SK-N-SH (cell line): ENCODE data around the gene IQGAP2. TPM values are rescaled to one million over a fixed set of nuclear protein-coding genes. Genes with fewer than 3 reads are reported as not detected.
A peak's percentile ranks its signal among the peaks of the same experiment; 100 is the strongest.

Experiments
- CTCF ChIA-PET: fragments of 300-600, 350-600 bp; formaldehyde crosslinking; extraction: SDS; loops from one replicate; lab custom pipeline; 2021; lab: Yijun Ruan, JAX
- POLR2A ChIA-PET: fragments of 350-600 bp; sonication (Branson Sonifier 250); formaldehyde crosslinking; extraction: SDS; loops from one replicate; lab custom pipeline; 2020; ENCODE audit warnings: antibody characterized with exemption, inconsistent platforms; lab: Yijun Ruan, JAX
- DNase-seq: peaks from one replicate; pipeline ENCODE4 v3.0.0; 2012
- H2AFZ ChIP-seq: fragments of 200-600 bp; sonication (generic); 2 replicates; pipeline ENCODE4 v1.8.1; 2016; ENCODE audit warnings: antibody characterized with exemption, mild to moderate bottlenecking, low read depth
- H3F3A ChIP-seq: fragments of 200-600 bp; sonication (generic); replicated peaks from 2 replicates; pipeline ENCODE3; 2016; ENCODE audit warnings: antibody characterized with exemption, mild to moderate bottlenecking; ENCODE audit not compliant: insufficient read depth
- H3K27ac ChIP-seq, 2 experiments: fragments of 200-500 bp in 1 of 2; fragments of 200-600 bp in 1 of 2; sonication (Bioruptor generic) in 1 of 2; sonication (generic), shearing (Covaris generic) in 1 of 2; 2 replicates each; pipeline versions ENCODE4 v1.5.1 to v1.6.1; 2014 to 2016; ENCODE audit warnings: low read depth in 2 of 2, inconsistent platforms in 1 of 2, low read length in 1 of 2, mild to moderate bottlenecking in 1 of 2, mixed read lengths in 1 of 2
- H3K27me3 ChIP-seq: fragments of 200-600 bp; sonication (generic), shearing (Covaris generic); 2 replicates; pipeline ENCODE4 v1.6.1; 2016; ENCODE audit warnings: mixed run types; ENCODE audit not compliant: insufficient read depth
- H3K36me3 ChIP-seq, 2 experiments: fragments of 200-500 bp in 1 of 2; fragments of 200-600 bp in 1 of 2; sonication (Bioruptor generic) in 1 of 2; sonication (generic) in 1 of 2; replicated peaks in 1 of 2; 2 replicates each; pipeline versions ENCODE3 to v1.5.1; 2014 to 2016; ENCODE audit warnings: low read length in 1 of 2, mild to moderate bottlenecking in 1 of 2; ENCODE audit not compliant: insufficient read depth in 2 of 2, control insufficient read depth in 1 of 2
- H3K4me1 ChIP-seq, 2 experiments: fragments of 200-500 bp in 1 of 2; fragments of 200-600 bp in 1 of 2; sonication (Bioruptor generic) in 1 of 2; sonication (generic), shearing (Covaris generic) in 1 of 2; 2 replicates each; pipeline versions ENCODE4 v1.5.1 to v1.6.1; 2014 to 2016; ENCODE audit warnings: low read depth in 1 of 2, low read length in 1 of 2, mixed run types in 1 of 2; ENCODE audit not compliant: insufficient read depth in 2 of 2, control insufficient read depth in 1 of 2
- H3K4me2 ChIP-seq: fragments of 200-600 bp; sonication (generic), shearing (Covaris generic); 2 replicates; pipeline ENCODE4 v1.6.1; 2017; ENCODE audit warnings: mixed run types
- H3K4me3 ChIP-seq, 2 experiments: fragments of 200-500 bp in 1 of 2; fragments of 200-600 bp in 1 of 2; sonication (Bioruptor generic) in 1 of 2; sonication (generic), shearing (Covaris generic) in 1 of 2; 2 replicates each; pipeline versions ENCODE4 v1.5.1 to v1.8.1; 2014 to 2016; ENCODE audit warnings: low read depth in 2 of 2, inconsistent platforms in 1 of 2, low read length in 1 of 2, mild to moderate bottlenecking in 1 of 2, mixed read lengths in 1 of 2, moderate library complexity in 1 of 2
- H3K79me2 ChIP-seq: fragments of 200-600 bp; sonication (generic); 2 replicates; pipeline ENCODE4 v1.8.1; 2017; ENCODE audit warnings: mild to moderate bottlenecking; ENCODE audit not compliant: insufficient read depth
- H3K9ac ChIP-seq: fragments of 200-600 bp; sonication (generic); 2 replicates; pipeline ENCODE4 v1.6.1; 2017; ENCODE audit warnings: mixed run types
- H3K9me2 ChIP-seq: fragments of 200-600 bp; sonication (generic); 2 replicates; pipeline ENCODE4 v1.6.1; 2017; ENCODE audit warnings: mixed run types
- H3K9me3 ChIP-seq: fragments of 200-600 bp; sonication (generic); 2 replicates; pipeline ENCODE4 v1.6.1; 2017; ENCODE audit warnings: mixed run types, mild to moderate bottlenecking, moderate library complexity
- H4K20me1 ChIP-seq: fragments of 200-600 bp; sonication (generic); 2 replicates; pipeline ENCODE4 v1.6.1; 2017; ENCODE audit warnings: mild to moderate bottlenecking, mixed run types; ENCODE audit not compliant: insufficient read depth
- CHD2 ChIP-seq: fragments of 150-350 bp; IDR thresholded peaks from 2 replicates; pipeline ENCODE4 v1.6.1; 2018; ENCODE audit warnings: low read length; ENCODE audit not compliant: partially characterized antibody
- ELF1 ChIP-seq: IDR thresholded peaks from 2 replicates; pipeline ENCODE4 v1.4.0; 2012
- JUND ChIP-seq: IDR thresholded peaks from 2 replicates; pipeline ENCODE4 v1.4.0; 2012
- MAX ChIP-seq: IDR thresholded peaks from 2 replicates; pipeline ENCODE4 v1.4.0; 2012; ENCODE audit warnings: low read depth
- NRF1 ChIP-seq: IDR thresholded peaks from 2 replicates; pipeline ENCODE4 v1.6.1; 2012; ENCODE audit warnings: low read depth, mild to moderate bottlenecking, low read length
- RAD21 ChIP-seq: IDR thresholded peaks from 2 replicates; pipeline ENCODE4 v1.6.1; 2012; ENCODE audit warnings: mild to moderate bottlenecking, low read length
- WGBS: methylation state at CpG from one replicate; pipeline ENCODE4 v1.1.6; 2017; ENCODE audit warnings: low lambda C conversion rate; 5-methylcytosine and 5-hydroxymethylcytosine counted together
- polyA plus RNA-seq, 3 experiments: library from polyadenylated mRNA; depleted of rRNA; stranded (reverse); fragments of >200 nt; gene quantifications; 2 replicates each; pipeline ENCODE4 v1.2.3, GENCODE V29; 2012
- TF ChIP-seq, protein P1 (sequence below): fragments of 150-350 bp; IDR thresholded peaks from 2 replicates; pipeline ENCODE4 v1.6.1; 2016; ENCODE audit warnings: mild to moderate bottlenecking, low read depth, low read length

The IQGAP2 gene
- polyA plus RNA-seq, 1 of the 3 experiments (the other 2 are of a cell fraction) = 2.1 TPM

DNA sequence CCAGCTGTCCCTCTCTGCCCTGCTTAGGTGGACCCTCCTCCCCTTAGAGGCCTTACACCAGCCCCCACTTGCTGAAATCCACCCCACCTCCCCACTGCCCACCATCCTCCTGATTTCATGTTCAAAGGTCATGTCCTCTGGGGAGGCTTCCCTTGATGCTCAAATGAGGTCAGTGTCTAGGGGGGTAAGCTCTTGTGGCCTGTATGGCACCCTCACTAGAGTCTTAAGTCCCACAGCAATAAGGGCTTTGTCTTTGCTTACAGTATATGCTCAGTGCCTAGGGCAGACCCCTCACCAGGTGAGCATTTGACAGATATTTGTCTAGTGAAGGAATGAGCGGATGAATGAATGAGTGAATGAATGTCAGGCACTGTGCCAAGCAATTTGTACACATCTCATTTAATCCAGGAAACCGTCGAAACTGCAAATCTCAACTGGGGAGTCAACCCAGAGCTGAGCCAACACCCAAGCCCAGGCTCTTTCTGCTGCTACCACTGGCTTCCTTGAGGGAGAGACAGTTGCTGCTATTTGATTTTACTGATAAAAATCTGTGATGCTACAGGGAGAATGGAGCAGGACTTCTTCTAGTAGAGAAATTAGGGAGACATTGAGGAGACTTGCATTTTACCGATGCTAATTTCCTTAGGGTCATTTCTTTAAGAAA lies 101.9 kb downstream of the IQGAP2 start (continued):
- TF ChIP-seq, protein P1, sequence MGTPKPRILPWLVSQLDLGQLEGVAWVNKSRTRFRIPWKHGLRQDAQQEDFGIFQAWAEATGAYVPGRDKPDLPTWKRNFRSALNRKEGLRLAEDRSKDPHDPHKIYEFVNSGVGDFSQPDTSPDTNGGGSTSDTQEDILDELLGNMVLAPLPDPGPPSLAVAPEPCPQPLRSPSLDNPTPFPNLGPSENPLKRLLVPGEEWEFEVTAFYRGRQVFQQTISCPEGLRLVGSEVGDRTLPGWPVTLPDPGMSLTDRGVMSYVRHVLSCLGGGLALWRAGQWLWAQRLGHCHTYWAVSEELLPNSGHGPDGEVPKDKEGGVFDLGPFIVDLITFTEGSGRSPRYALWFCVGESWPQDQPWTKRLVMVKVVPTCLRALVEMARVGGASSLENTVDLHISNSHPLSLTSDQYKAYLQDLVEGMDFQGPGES = no peak
- TF ChIP-seq CHD2 = no peak
- TF ChIP-seq NRF1 = no peak
- no peak for TF ChIP-seq RAD21

DNA sequence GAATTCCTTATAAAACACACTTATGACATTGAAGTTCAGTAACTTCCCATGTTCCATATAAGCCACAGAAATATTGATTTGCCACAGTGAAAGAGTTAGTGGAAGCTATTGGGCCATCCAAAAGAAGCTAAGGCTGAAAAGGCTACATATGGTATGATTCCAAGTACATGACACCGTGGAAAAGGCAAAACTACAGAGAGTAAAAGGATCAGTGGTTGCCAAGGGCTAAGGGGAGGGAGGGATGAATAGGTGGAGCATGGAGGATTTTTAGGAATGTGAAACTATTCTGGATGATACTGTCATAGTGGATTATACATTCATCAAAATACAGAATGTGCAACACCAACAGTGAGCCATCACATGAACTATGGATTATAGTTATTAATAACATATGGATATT lies 110.4 kb downstream of the IQGAP2 start:
- Histone ChIP-seq H4K20me1 (no peaks in the 10 kb centered on the region), H3K36me3 (no peaks in the 10 kb centered on the region), H3K79me2 (no peaks in the 10 kb centered on the region), H3K9me2 (no peaks in the 10 kb centered on the region), H3K4me2 (no peak overlapping the region), H3K27ac (no peak overlapping the region), H3K4me3 (no peak overlapping the region), H3K4me1 (peaks cover 0 to 5% of the 10 kb centered on the region in 2 experiments; a peak in 1 of 4 replicates), H3F3A (no peaks in the 10 kb centered on the region), H2AFZ (no peak overlapping the region), H3K9ac (no peak overlapping the region), H3K27me3 (no peaks in the 10 kb centered on the region), H3K9me3 (0 out of 2 replicates have a peak, but pooled peaks cover 2% of the 10 kb centered on the region)
- CTCF ChIA-PET = interaction anchor here (1.4 to 1.6 kb wide), 2 partner anchors 31 to 110 kb away, joined by 5 to 6 read pairs; no protein-coding TSS in a partner anchor
- no peak for TF ChIP-seq JUND
- no peak for TF ChIP-seq ELF1
- WGBS = 52% methylated on average over 1 of the region's 1 CpG
- DNase-seq = no peak
- POLR2A ChIA-PET = no interaction called here

DNA sequence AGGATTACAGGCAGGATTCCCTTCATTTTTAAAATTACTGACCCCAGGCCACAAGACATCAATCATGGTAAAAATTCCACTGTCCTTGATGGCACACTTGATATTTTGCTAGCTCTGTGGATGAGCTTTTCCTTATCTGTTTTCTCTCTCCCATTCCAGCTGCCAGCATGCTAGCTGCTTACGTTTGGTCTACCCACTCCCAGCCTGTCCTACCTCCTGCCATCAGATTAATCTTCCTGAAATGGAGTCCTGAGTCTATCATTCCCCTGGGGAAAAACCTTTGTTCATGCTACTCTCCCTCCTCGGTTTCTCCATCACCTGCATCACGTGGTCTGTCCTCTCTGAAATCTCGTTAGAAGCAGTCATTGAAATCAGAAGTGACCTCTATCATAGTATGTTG lies 111.2 kb downstream of the IQGAP2 start:
- Histone ChIP-seq H3K36me3 (no peaks in the 10 kb centered on the region), H4K20me1 (no peaks in the 10 kb centered on the region), H3F3A (no peaks in the 10 kb centered on the region), H3K27me3 (no peaks in the 10 kb centered on the region), H3K9ac (no peak overlapping the region), H3K9me2 (no peaks in the 10 kb centered on the region), H3K4me3 (no peak overlapping the region), H3K4me2 (no peak overlapping the region), H3K27ac (0 out of 4 replicates have a peak overlapping the region, but pooled peaks of 1 of the 2 experiments have one; percentile 13), H3K9me3 (0 out of 2 replicates have a peak, but pooled peaks cover 5% of the 10 kb centered on the region)
- ChIA-PET POLR2A (no interaction called here), CTCF (interaction anchor here (1.0 to 1.6 kb wide), 2 partner anchors 30 to 57 kb away, joined by 3 to 5 read pairs; no protein-coding TSS in a partner anchor)
- DNase-seq = peak; percentile 32
- 65% methylated on average over 4 of the region's 4 CpGs for WGBS
- TF ChIP-seq, protein P1 = no peak
- no peak for TF ChIP-seq MAX
- TF ChIP-seq, all 33 proteins: peak for 0
- H2AFZ ChIP-seq = no peak overlapping the region
- no peaks in the 10 kb centered on the region for H3K79me2 ChIP-seq
- peaks cover 0 to 5% of the 10 kb centered on the region in 2 experiments; a peak in 1 of 4 replicates for H3K4me1 ChIP-seq
